ENCODE measurements around the gene CLDND2. TPM values are rescaled to one million over a fixed set of nuclear protein-coding genes. Genes with fewer than 3 reads are reported as not detected.

The CLDND2 gene
- total and polyA plus RNA-seq, 2 of the 4 experiments (the other 2 are of a cell fraction): not detected

DNA sequence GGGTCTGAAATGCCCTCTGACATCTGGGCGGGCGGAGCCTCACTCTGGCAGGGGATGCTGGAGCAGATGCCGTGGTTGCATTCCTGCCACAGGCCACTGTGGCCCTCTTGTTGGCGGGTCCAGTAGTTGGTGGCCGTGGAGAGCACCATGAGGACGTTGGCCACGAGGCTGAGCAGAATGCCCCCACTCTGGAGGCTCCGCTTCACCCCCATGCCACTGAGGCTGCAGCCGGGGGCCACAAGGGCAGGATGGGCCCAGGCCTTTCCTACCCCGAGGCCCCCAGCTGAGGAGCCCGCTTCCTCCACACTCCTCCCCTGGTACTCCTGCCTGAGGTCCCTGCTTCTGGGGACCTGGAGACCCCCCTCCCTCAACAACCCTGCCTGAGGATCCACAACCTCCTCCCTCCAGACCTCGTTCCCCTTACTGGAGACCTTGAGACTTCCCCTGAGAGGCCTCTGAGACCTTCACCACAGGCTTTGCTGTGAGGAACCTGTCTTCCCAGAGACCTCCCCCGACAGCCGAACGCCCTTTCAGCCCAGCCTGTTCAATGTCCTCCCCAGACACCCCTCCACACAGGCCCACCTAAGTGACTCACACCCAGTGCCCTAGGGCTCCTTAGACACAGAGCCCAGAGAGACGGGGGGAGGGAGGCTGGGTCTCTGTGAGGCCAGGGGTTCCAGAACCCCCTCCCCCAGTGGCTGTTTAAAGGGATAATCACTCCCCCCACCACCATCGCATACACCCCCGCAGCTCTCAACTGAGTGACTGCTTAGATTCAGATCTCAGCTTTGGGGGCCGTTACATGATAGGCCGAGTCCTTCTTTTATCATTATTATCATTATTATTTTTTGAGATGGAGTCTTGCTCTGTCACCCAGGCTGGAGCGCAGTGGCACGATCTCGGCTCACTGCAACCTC, at the start of gene CLDND2 (continued):
- no peak for TF ChIP-seq ELK1 (IDR thresholded peaks at IDR 0.05; ENCODE audit: borderline replicate concordance, low read depth, low read length)
- no peak for TF ChIP-seq CEBPB (IDR thresholded peaks at IDR 0.05; ENCODE audit: low read depth, low read length)

DNA sequence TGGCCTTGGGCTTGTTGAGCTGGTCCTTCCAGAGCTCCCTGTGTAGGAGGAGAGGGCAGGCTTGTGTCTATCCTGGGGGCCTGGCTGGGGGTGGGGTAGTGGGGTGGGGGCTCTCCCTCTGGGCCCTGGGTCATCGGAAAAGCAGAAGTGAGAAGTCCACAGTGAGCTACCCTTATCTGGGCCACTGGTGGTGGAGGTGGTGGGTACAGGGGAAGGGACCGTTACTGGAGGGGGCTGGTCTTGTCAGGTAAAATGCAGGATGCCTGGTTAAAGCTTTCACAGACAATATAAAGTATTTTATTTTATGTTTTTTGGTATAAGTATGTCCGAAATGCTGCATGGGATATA, 49.0 kb upstream of the CLDND2 start:
- CTCF ChIA-PET: interaction anchor here (1.2 kb wide), 1 partner anchor 20 kb away, joined by 3 read pairs; no protein-coding TSS in a partner anchor

More for the DNA sequence above, 49.0 kb upstream of the CLDND2 start:
- Histone ChIP-seq H3K79me1 (ENCODE audit: low read depth in 1 of 2, low read length in 2 of 2) (no peaks in the 10 kb centered on the region), H4K5ac (ENCODE audit: low read depth, low read length) (no peak overlapping the region), H2AK9ac (replicated peaks; ENCODE audit: low read depth, low read length, poor library complexity) (no peak overlapping the region), H3K9me3 (ENCODE audit: control insufficient read depth, insufficient read depth, low read length) (no peaks in the 10 kb centered on the region), H3K14ac (replicated peaks; ENCODE audit: low read depth, low read length) (no peak overlapping the region), H2BK120ac (ENCODE audit: low read depth, low read length) (no peak overlapping the region), H3K4me1 (ENCODE audit: control insufficient read depth, insufficient read depth, low read length) (no peaks in the 10 kb centered on the region), H3K36me3 (ENCODE audit: control insufficient read depth, insufficient read depth, low read length) (no peaks in the 10 kb centered on the region), H3K4me2 (ENCODE audit: low read depth, low read length) (no peak overlapping the region), H4K8ac (ENCODE audit: low read depth in 2 of 2, low read length in 2 of 2) (no peak overlapping the region), H2AK5ac (ENCODE audit: low read depth, low read length) (no peak overlapping the region), H4K20me1 (ENCODE audit: insufficient read depth, low read length) (no peaks in the 10 kb centered on the region), H3K18ac (ENCODE audit: low read depth, low read length) (no peak overlapping the region), H3K9ac (ENCODE audit: low read depth, low read length) (no peak overlapping the region), H2AFZ (replicated peaks; ENCODE audit: low read length, poor library complexity) (no peak overlapping the region), H3K27ac (ENCODE audit: insufficient read depth, low read length) (no peak overlapping the region), H3K23ac (ENCODE audit: low read depth, low read length) (no peak overlapping the region), H3K9me1 (ENCODE audit: insufficient read depth, low read length) (no peaks in the 10 kb centered on the region), H3K56ac (ENCODE audit: extremely low read depth, insufficient read depth, low read length) (no peak overlapping the region), H3K4ac (ENCODE audit: low read depth, low read length) (no peak overlapping the region), H2BK20ac (ENCODE audit: low read depth, low read length) (no peak overlapping the region), H3K4me3 (ENCODE audit: insufficient read depth, low read depth, low read length) (no peak overlapping the region), H4K91ac (ENCODE audit: insufficient read depth, low read depth, low read length) (no peak overlapping the region), H2BK5ac (ENCODE audit: low read depth, low read length, poor library complexity, severe bottlenecking) (no peak overlapping the region), H2BK15ac (ENCODE audit: low read depth, low read length) (no peak overlapping the region), H3K27me3 (ENCODE audit: control insufficient read depth, insufficient read depth, low read length) (no peaks in the 10 kb centered on the region)
- no peak for TF ChIP-seq RAD21 (IDR thresholded peaks at IDR 0.05; ENCODE audit: low read length)
- TF ChIP-seq ELK1 (IDR thresholded peaks at IDR 0.05; ENCODE audit: borderline replicate concordance, low read depth, low read length): no peak
- TF ChIP-seq POLR2A (IDR thresholded peaks at IDR 0.05; ENCODE audit: low read depth, low read length): no peak
- no peak for TF ChIP-seq BHLHE40 (IDR thresholded peaks at IDR 0.05; ENCODE audit: low read depth, low read length)
- no peak for TF ChIP-seq CTCF (conservative IDR thresholded peaks at IDR 0.05; ENCODE audit: low read depth, low read length)
- no peak for TF ChIP-seq RCOR1 (IDR thresholded peaks at IDR 0.05; ENCODE audit: insufficient replicate concordance, low read length)
- TF ChIP-seq CHD1 (IDR thresholded peaks at IDR 0.05; ENCODE audit: low read depth, low read length): no peak
- BruUV-seq (replicated peaks): no TSS peak
- in situ Hi-C loops (cut with MboI; ENCODE audit: low sequenced_read_pairs) (no loop called here), intact Hi-C loops (cut with micrococcal nuclease) (no loop called here), dilution Hi-C loops (cut with HindIII; ENCODE audit: low sequenced_read_pairs, unreplicated experiment) (no loop called here)
- POLR2A ChIA-PET (ENCODE audit: unreplicated experiment): no interaction called here
- no CpG with 5 or more reads among the region's 3 CpGs for WGBS, 2 experiments (ENCODE audit: extremely low coverage in 2 of 2, insufficient read length in 1 of 2)
- DNase-seq (no peak), ATAC-seq (ENCODE audit: low read depth) (no peak)
